Skeletal muscle satellite cell (primary cell): ENCODE results near the gene SLC4A3.

Experiments used
- H3K27me3 ChIP-seq: 2 replicates; pipeline ENCODE4 v1.7.0; 2013; ENCODE audit warnings: low read length; ENCODE audit not compliant: control insufficient read depth, insufficient read depth
- H3K36me3 ChIP-seq: 2 replicates; pipeline ENCODE4 v1.7.0; 2013; ENCODE audit warnings: mild to moderate bottlenecking, control low read depth, low read length; ENCODE audit not compliant: insufficient read depth
- H3K4me1 ChIP-seq: 2 replicates; pipeline ENCODE4 v1.7.0; 2013; ENCODE audit warnings: low read length; ENCODE audit not compliant: control insufficient read depth, insufficient read depth
- H3K4me2 ChIP-seq: 2 replicates; pipeline ENCODE4 v1.7.0; 2013; ENCODE audit warnings: mild to moderate bottlenecking, low read length
- H3K4me3 ChIP-seq: 2 replicates; pipeline ENCODE4 v1.7.0; 2013; ENCODE audit warnings: low read length
- H3K9ac ChIP-seq: 2 replicates; pipeline ENCODE4 v1.7.0; 2013; ENCODE audit warnings: mild to moderate bottlenecking, low read depth, low read length, moderate library complexity
- H3K9me3 ChIP-seq: replicated peaks from 2 replicates; pipeline ENCODE4 v1.7.0; 2013; ENCODE audit warnings: mild to moderate bottlenecking, control low read depth, low read length

The SLC4A3 gene

GRCh38 chr2:219628235-219628985, 980 bp downstream of the SLC4A3 start:
- Histone ChIP-seq H3K4me2 (peak overlapping the region; percentile 85), H3K27me3 (peaks cover 21% of the 10 kb centered on the region), H3K4me1 (no peaks in the 10 kb centered on the region), H3K36me3 (no peaks in the 10 kb centered on the region), H3K9ac (peak overlapping the region; percentile 77), H3K4me3 (peak overlapping the region; percentile 76), H3K9me3 (no peaks in the 10 kb centered on the region)

DNA sequence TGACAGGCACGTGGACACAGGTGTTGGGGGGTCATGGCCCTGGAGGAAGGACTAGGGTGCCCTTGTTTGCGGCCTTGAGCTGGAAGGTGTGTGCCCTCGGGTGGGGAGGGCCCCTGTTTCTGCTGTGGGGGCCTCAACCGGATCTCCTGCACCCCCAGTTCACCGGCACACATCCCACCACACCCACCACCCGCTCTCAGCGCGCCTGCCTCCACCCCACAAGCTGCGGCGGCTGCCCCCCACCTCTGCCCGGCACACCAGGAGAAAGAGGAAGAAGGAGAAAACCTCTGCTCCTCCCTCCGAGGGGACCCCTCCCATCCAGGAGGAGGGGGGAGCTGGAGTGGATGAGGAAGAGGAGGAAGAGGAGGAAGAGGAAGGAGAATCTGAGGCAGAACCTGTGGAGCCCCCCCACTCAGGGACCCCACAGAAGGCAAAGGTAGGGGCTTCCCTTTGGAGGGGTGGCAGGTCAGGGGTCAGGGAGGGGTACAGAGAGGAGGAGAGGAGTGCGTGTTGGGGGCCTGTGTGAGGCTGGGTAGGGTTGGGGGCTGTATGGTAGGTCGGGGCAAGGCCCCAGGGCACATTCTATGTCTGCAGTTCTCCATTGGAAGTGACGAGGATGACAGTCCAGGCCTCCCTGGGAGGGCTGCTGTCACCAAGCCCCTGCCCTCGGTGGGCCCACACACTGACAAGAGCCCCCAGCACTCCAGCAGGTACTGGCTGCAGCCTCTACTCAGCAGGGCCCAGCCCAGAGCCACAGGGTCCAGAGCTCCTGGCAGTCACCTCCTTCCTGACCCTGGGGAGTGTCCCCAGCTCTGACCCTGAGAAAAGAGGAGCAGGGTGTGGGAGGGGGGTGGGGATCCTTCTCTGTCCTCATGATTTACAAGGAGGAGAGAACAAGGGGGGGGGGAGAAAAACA, 1.8 kb downstream of the SLC4A3 start:
- Histone ChIP-seq H3K4me1 (no peaks in the 10 kb centered on the region), H3K4me2 (no peak overlapping the region), H3K36me3 (no peaks in the 10 kb centered on the region), H3K27me3 (peaks cover 16% of the 10 kb centered on the region), H3K4me3 (no peak overlapping the region), H3K9me3 (no peaks in the 10 kb centered on the region), H3K9ac (no peak overlapping the region)

DNA sequence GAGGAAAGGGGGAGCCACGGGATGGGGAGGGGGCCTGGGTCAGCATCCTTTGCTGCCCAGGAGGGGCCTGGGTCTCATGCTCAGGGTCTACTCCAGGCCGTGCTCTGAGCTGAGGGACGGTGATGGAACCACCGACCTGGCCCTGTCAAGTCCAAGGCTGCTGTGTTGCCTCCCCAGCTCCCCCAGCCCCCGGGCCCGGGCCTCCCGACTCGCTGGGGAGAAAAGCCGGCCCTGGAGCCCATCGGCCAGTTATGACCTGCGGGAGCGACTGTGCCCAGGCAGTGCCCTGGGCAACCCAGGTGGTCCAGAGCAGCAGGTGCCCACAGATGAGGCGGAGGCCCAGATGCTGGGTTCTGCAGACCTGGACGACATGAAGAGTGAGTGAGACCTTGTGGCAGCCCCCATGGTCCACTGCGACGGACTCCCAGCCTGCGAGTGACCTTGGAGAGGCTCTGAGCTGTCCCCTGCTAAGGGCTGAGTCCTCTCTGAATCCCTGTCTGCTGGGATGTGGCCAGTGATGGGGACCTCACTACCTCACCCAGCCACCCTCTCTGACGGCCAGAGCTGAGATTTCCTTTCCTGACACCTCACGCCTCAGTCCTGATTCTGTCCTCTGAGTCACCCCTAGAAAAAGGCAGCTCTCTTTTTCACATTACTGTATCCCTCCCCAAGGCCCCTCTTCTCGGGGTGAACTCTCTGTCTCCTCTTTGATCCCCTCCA, 2.7 kb downstream of the SLC4A3 start:
- no peak overlapping the region for H3K9ac ChIP-seq
- no peak overlapping the region for H3K4me2 ChIP-seq
- no peak overlapping the region for H3K4me3 ChIP-seq
- H3K9me3 ChIP-seq, result no peaks in the 10 kb centered on the region
- no peaks in the 10 kb centered on the region for H3K4me1 ChIP-seq
- H3K36me3 ChIP-seq, result no peaks in the 10 kb centered on the region
- peaks cover 9% of the 10 kb centered on the region for H3K27me3 ChIP-seq

DNA sequence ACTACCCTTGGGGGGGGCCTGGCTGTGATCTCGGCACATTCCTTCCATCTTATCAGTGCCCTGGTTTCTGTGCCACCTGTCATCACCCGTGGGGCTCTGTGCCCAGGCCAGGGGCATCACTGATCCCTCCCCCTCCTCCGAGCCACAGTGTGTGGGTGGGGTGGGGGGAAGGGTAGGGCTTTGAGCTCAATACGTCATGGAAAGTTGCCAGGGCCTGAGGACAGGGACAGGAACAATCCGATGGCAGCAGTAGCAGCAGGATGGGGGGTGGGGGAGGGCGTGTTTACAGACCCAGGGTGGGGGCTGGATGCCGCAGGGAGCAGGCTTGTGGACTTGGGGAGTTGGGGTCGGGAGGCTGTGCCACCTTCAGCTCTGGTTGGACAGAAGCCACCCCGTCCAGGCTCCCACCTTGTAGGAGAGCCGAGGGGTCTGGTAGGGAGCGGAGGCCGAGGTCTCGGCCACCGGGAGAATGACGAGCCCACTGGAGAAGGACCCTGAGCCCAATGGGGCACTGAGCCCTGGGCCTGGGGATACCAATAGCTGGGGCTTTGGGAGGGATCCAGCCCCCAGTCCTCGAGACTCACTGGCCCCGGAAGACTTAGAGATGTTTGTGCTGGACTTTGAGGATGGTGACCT, 3.5 kb downstream of the SLC4A3 start:
- no peak overlapping the region for H3K9ac ChIP-seq
- no peaks in the 10 kb centered on the region for H3K36me3 ChIP-seq

GRCh38 chr2:219631406-219631891, 4.0 kb downstream of the SLC4A3 start:
- Histone ChIP-seq H3K9me3 (no peaks in the 10 kb centered on the region), H3K9ac (no peak overlapping the region), H3K27me3 (peaks cover 6% of the 10 kb centered on the region)

More for the DNA sequence above, 3.5 kb downstream of the SLC4A3 start:
- no peaks in the 10 kb centered on the region for H3K4me1 ChIP-seq
- no peaks in the 10 kb centered on the region for H3K9me3 ChIP-seq
- H3K27me3 ChIP-seq, result peaks cover 6% of the 10 kb centered on the region
- H3K4me3 ChIP-seq, result no peak overlapping the region
- no peak overlapping the region for H3K4me2 ChIP-seq

GRCh38 chr2:219631904-219632759, 4.7 kb downstream of the SLC4A3 start:
- Histone ChIP-seq H3K27me3 (peaks cover under 1% of the 10 kb centered on the region), H3K9me3 (no peaks in the 10 kb centered on the region), H3K4me3 (no peak overlapping the region), H3K4me2 (no peak overlapping the region), H3K36me3 (no peaks in the 10 kb centered on the region), H3K4me1 (no peaks in the 10 kb centered on the region), H3K9ac (no peak overlapping the region)

More at GRCh38 chr2:219631406-219631891, 4.0 kb downstream of the SLC4A3 start:
- H3K36me3 ChIP-seq, result no peaks in the 10 kb centered on the region
- H3K4me2 ChIP-seq, result no peak overlapping the region
- H3K4me3 ChIP-seq, result no peak overlapping the region
- H3K4me1 ChIP-seq, result no peaks in the 10 kb centered on the region

DNA sequence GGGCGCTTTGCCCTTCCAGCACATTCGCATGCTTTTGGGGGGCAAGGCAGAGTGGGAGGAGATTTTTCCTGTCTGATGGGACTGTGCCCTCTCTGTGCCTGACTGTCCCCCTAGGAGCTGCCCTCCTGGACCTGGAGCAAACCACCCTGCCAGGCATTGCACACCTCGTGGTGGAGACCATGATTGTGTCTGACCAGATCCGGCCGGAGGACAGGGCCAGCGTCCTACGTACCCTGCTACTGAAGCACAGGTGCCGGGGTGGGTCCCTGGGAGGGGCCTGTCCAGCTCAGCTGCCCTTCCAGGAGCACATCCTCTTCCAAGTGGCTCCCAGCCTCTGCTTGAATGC, 5.3 kb downstream of the SLC4A3 start:
- no peaks in the 10 kb centered on the region for H3K4me1 ChIP-seq
- H3K4me2 ChIP-seq, result no peak overlapping the region
- H3K27me3 ChIP-seq, result no peaks in the 10 kb centered on the region
- no peak overlapping the region for H3K9ac ChIP-seq
- no peaks in the 10 kb centered on the region for H3K36me3 ChIP-seq
- H3K4me3 ChIP-seq, result no peak overlapping the region
- no peaks in the 10 kb centered on the region for H3K9me3 ChIP-seq

- H3K36me3 ChIP-seq, result no peaks in the 10 kb centered on the region
These were observed 6.0 kb downstream of the SLC4A3 start for GRCh38 chr2:219633276-219634065.

GRCh38 chr2:219634171-219634940, 6.9 kb downstream of the SLC4A3 start:
- H3K9me3 ChIP-seq, result no peaks in the 10 kb centered on the region
- H3K4me2 ChIP-seq, result no peak overlapping the region
- no peak overlapping the region for H3K9ac ChIP-seq
- no peaks in the 10 kb centered on the region for H3K36me3 ChIP-seq
- no peaks in the 10 kb centered on the region for H3K27me3 ChIP-seq
- no peak overlapping the region for H3K4me3 ChIP-seq
- no peaks in the 10 kb centered on the region for H3K4me1 ChIP-seq

More at GRCh38 chr2:219633276-219634065, 6.0 kb downstream of the SLC4A3 start:
- H3K4me2 ChIP-seq, result no peak overlapping the region
- no peak overlapping the region for H3K9ac ChIP-seq
- H3K4me3 ChIP-seq, result no peak overlapping the region
- no peaks in the 10 kb centered on the region for H3K4me1 ChIP-seq
- no peaks in the 10 kb centered on the region for H3K9me3 ChIP-seq
- H3K27me3 ChIP-seq, result no peaks in the 10 kb centered on the region
